ENCODE results near the gene CNTNAP2.

- TF ChIP-seq CTCF (IDR thresholded peaks at IDR 0.05) (no peak), EP300 (IDR thresholded peaks at IDR 0.05) (no peak), POLR2A (IDR thresholded peaks at IDR 0.05) (no peak)
Measured at GRCh38 chr7:147742301-147742700, 1625.7 kb downstream of the CNTNAP2 start.
